Tibial artery (tissue), 4 donors: ENCODE data around the gene APOBEC3B.
"Not testable (repeated sequence)": the region's sequence is repeated elsewhere in the genome, so short reads cannot be mapped to it uniquely, and the experiment has no call there.

Source experiments
- DNase-seq, 2 donors: peaks; one replicate each; pipeline ENCODE4 v3.0.0-alpha.2; 2019
- H3K27ac ChIP-seq, 2 donors: fragments of 200-600 bp; sonication (generic) in 1 of 2; 1 replicate in 1 of 2; 2 replicates in 1 of 2; pipeline ENCODE4 v1.5.1; 2018 to 2019; ENCODE audit warnings: mild to moderate bottlenecking in 1 of 2
- H3K27me3 ChIP-seq, 2 donors: fragments of 200-600 bp; sonication (generic) in 1 of 2; one replicate each; pipeline versions ENCODE4 v1.5.1 to v1.6.0; 2016 to 2019
- H3K36me3 ChIP-seq, 3 donors: fragments of 200-600 bp; sonication (generic) in 2 of 3; one replicate each; pipeline ENCODE4 v1.5.1; 2016 to 2019; ENCODE audit warnings: mild to moderate bottlenecking in 2 of 3
- H3K4me1 ChIP-seq, 4 donors: fragments of 200-600 bp; sonication (generic) in 2 of 4; 1 replicate in 3 of 4; 2 replicates in 1 of 4; pipeline ENCODE4 v1.5.1; 2016 to 2019
- H3K4me3 ChIP-seq, 2 donors: fragments of 200-600 bp; sonication (generic) in 1 of 2; 1 replicate in 1 of 2; 2 replicates in 1 of 2; pipeline ENCODE4 v1.5.1; 2018 to 2019; ENCODE audit warnings: mild to moderate bottlenecking in 2 of 2
- H3K9me3 ChIP-seq, 3 donors: fragments of 200-600 bp; sonication (generic) in 1 of 3; one replicate each; pipeline ENCODE4 v1.5.1; 2016 to 2019
- CTCF ChIP-seq, 2 experiments: fragments of 200-600 bp in 1 of 2; fragments of 450-650 bp in 1 of 2; IDR thresholded peaks; one replicate each; pipeline ENCODE4 v1.5.1; 2017 to 2019; ENCODE audit warnings: antibody characterized with exemption in 2 of 2, mild to moderate bottlenecking in 1 of 2, moderate library complexity in 1 of 2
- intact Hi-C: fragments of 100-400 bp; cut with DNase I; formaldehyde crosslinking; loops from one replicate; pipeline ENCODE4 v1.15.0; 2023; ENCODE audit warnings: low total_unique reads

The APOBEC3B gene

GRCh38 chr22:38942702-38943101, 39.4 kb upstream of the APOBEC3B start:
- DNase-seq: peak in 1 of 2 donors; percentile 58
- no peak for TF ChIP-seq CTCF (IDR thresholded peaks at IDR 0.05)
- no peaks in the 10 kb centered on the region for H3K36me3 ChIP-seq
- no peaks in the 10 kb centered on the region for H3K9me3 ChIP-seq
- H3K27ac ChIP-seq: no peak overlapping the region
- H3K4me3 ChIP-seq: no peak overlapping the region
- no peaks in the 10 kb centered on the region for H3K4me1 ChIP-seq
- peaks cover 0 to 38% of the 10 kb centered on the region in 2 donors for H3K27me3 ChIP-seq
- intact Hi-C loops: no loop called here

GRCh38 chr22:38943201-38943600, 38.9 kb upstream of the APOBEC3B start:
- Histone ChIP-seq H3K4me3 (no peak overlapping the region), H3K36me3 (no peaks in the 10 kb centered on the region), H3K27me3 (peaks cover 0 to 41% of the 10 kb centered on the region in 2 donors), H3K9me3 (no peaks in the 10 kb centered on the region), H3K27ac (no peak overlapping the region), H3K4me1 (no peaks in the 10 kb centered on the region)
- intact Hi-C loops: no loop called here
- TF ChIP-seq CTCF (IDR thresholded peaks at IDR 0.05): no peak
- peak in 1 of 2 donors; percentile 61 for DNase-seq

GRCh38 chr22:38943882-38944281, 38.3 kb upstream of the APOBEC3B start:
- TF ChIP-seq CTCF (IDR thresholded peaks at IDR 0.05): no peak
- H3K36me3 ChIP-seq: no peaks in the 10 kb centered on the region
- H3K4me3 ChIP-seq: no peak overlapping the region
- peaks cover 0 to 47% of the 10 kb centered on the region in 2 donors for H3K27me3 ChIP-seq
- no peak overlapping the region for H3K27ac ChIP-seq
- no peaks in the 10 kb centered on the region for H3K4me1 ChIP-seq
- H3K9me3 ChIP-seq: no peaks in the 10 kb centered on the region
- no peak for DNase-seq
- intact Hi-C loops: no loop called here

- no peak overlapping the region for H3K27ac ChIP-seq
- no peaks in the 10 kb centered on the region for H3K4me1 ChIP-seq
- intact Hi-C loops: no loop called here
- no peaks in the 10 kb centered on the region for H3K36me3 ChIP-seq
- H3K9me3 ChIP-seq: no peaks in the 10 kb centered on the region
- peaks cover 0 to 47% of the 10 kb centered on the region in 2 donors for H3K27me3 ChIP-seq
- DNase-seq: peak in 1 of 2 donors; percentile 43
- TF ChIP-seq CTCF (IDR thresholded peaks at IDR 0.05): no peak
- no peak overlapping the region for H3K4me3 ChIP-seq
Observed at GRCh38 chr22:38944653-38945052, 37.5 kb upstream of the APOBEC3B start.

GRCh38 chr22:38945706-38946338, 36.3 kb upstream of the APOBEC3B start:
- H3K9me3 ChIP-seq, H3K36me3 ChIP-seq, DNase-seq, intact Hi-C loops, H3K4me1 ChIP-seq, H3K27ac ChIP-seq, H3K4me3 ChIP-seq: not testable (repeated sequence)
- H3K27me3 ChIP-seq: peaks cover 0 to 52% of the 10 kb centered on the region in 2 donors

GRCh38 chr22:38946771-38947170, 35.4 kb upstream of the APOBEC3B start:
- Histone ChIP-seq H3K4me3 (no peak overlapping the region), H3K9me3 (no peaks in the 10 kb centered on the region), H3K27me3 (peaks cover 0 to 48% of the 10 kb centered on the region in 2 donors), H3K27ac (no peak overlapping the region), H3K36me3 (no peaks in the 10 kb centered on the region), H3K4me1 (no peaks in the 10 kb centered on the region)
- peak in 1 of 2 donors; percentile 28 for DNase-seq
- intact Hi-C loops: no loop called here
- TF ChIP-seq CTCF (IDR thresholded peaks at IDR 0.05): no peak
